ENCODE results near the gene ZNF407. TPM values are rescaled to one million over a fixed set of nuclear protein-coding genes. Genes with fewer than 3 reads are reported as not detected.

ZNF407 gene
- total RNA-seq, 1 donor from 2014 or later, result 27.2 TPM

- DNase-seq (ENCODE audit: low spot score), result no peak
These were observed 412.2 kb downstream of the ZNF407 start for GRCh38 chr18:75009878-75010277.

GRCh38 chr18:75010278-75010677 lies 412.6 kb downstream of the ZNF407 start:
- DNase-seq (ENCODE audit: low spot score), result no peak

GRCh38 chr18:75010689-75011088 lies 413.0 kb downstream of the ZNF407 start:
- no peak for DNase-seq (ENCODE audit: low spot score)

GRCh38 chr18:75016025-75016717 lies 418.5 kb downstream of the ZNF407 start:
- no peak for DNase-seq (ENCODE audit: low spot score)

DNA sequence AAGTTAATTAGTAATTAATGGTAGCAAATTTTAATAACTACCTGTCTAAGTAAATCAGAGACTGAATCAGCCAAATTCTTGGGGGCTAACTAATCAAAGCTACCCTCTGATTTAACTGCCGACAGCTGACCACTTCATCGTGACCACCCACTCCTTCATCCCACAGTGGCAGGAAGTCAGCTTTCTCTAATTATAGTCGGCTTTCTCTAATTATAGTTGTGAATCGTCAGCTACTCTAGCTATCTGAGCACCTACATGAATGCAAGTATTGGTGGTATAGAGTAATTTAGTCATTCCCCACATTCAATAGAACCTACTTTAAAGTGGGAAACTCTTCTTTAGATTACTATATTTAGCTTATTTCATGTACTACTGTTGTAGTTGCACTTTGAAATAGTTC lies 425.8 kb downstream of the ZNF407 start:
- no peak for DNase-seq (ENCODE audit: low spot score)

DNA sequence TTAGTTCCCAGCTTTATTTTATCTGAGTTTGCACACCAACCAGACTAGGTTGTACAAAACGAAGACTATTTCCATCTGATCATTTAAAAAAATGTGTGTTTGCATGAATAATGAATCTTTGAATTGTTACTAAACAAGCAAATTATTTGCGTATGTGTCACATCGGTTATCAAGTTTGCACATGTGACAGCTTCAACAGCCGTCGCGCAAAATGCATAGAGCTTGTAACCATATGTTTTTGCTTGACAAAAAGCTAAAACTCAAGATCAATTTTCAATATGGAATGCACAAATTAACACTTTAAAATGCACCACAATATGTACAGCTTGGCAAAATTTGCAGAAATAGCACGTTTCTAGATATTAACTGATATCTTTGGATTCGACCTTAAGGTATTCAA lies 427.2 kb downstream of the ZNF407 start:
- DNase-seq (ENCODE audit: low spot score), result no peak

DNA sequence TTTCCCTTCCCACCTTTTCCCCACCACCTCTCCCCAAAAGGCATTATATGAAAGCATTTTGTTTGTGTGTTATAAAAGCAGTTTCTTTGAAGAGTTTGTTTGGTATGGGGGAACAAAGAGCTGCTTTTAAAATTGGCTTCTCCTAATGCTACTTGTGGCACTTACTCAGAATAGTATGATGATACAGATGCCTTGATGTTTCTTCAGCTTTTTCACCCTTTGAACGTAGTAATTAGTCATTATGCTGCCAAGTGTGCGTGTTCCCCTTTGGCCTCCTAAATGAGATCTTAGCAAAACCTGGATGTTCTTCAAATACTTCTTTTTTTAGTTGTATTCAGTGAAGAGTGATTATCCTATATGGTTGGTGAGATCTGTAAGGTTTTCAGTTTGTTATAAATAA lies 427.9 kb downstream of the ZNF407 start:
- no peak for DNase-seq (ENCODE audit: low spot score)

DNA sequence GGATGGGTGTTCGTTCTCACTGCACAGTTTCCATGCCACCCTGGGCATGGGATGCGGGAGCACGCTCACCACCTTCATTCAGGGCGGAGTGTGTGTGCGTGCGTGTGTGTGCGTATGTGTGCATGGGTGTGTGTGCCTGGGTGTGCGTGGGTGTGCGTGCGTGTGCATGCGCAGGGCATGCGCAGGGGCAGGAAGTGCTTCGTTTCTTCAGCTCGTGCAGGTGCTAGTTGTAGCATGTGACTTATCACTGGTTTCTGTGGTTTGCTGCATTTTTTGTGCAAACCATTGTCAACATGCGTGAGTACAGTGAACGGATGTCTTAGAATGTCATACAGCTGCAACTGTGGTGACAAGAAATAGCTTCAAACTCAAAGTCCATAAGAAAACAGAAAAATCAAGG lies 431.8 kb downstream of the ZNF407 start:
- DNase-seq (ENCODE audit: low spot score), result no peak

DNA sequence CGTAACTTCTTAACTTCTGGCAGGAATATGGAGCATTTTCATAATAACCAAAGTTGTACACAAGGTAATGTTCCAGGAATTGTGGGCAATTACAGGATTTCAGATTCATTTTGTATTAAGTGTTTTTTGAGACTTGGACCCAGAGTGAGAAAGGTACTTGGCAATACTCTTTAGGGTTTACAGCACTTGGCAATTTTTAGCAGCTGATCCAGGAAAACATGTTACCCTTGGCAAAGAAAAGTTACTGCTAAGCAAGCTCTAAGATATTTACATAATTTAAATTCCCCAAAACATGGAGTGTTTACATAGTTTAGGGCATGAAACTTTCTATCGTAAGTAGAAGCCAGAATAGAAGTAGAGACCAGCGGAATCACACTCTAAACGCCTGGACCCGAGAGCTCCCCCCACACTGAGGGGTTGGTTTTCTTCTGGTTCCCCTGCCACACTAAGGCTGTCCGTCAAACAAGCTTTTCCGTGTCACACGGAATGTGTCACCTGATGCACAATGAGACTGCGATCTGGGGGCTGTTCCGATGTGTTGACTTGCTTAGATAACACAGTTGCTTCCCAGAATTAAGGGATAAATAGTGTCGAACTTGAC lies 434.1 kb downstream of the ZNF407 start:
- no peak for DNase-seq (ENCODE audit: low spot score)

DNA sequence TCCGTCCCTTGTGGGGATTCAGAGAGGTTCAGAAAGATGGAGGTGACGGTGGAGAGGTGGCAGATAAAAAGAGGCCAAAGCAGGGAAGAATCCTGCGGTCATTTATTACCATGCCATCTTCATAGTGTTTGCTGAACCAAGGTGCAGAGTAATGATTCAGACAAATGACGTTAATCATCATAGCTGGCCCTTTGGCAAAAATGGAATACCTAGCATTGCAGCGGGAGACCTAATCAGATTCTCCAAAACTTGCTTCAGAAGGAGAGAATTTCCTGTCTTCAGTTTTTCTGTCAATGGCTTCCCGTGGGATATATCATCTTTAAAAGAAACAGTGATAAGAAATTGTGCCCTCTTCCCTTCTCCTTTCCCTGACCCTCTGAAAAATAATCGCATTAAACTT lies 435.8 kb downstream of the ZNF407 start:
- no peak for DNase-seq (ENCODE audit: low spot score)

DNA sequence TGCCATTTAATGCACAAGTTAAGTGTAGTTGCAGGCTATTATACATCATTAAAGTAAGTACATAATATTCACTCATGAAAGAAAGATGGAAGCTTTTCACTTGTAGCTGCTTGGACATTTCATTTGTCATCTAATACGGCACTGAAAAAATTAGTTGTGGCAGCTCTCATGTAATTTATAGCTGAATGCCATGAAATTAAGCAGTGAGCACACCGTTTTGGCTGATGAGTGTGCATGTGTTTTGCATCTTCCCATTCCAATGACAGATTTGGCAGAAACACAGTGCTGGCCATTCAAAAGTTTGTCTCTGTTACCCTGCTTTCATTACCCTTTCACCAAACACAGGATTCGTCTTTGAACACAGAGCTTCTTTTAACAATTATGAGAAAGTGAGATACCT lies 437.3 kb downstream of the ZNF407 start:
- no peak for DNase-seq (ENCODE audit: low spot score)

DNA sequence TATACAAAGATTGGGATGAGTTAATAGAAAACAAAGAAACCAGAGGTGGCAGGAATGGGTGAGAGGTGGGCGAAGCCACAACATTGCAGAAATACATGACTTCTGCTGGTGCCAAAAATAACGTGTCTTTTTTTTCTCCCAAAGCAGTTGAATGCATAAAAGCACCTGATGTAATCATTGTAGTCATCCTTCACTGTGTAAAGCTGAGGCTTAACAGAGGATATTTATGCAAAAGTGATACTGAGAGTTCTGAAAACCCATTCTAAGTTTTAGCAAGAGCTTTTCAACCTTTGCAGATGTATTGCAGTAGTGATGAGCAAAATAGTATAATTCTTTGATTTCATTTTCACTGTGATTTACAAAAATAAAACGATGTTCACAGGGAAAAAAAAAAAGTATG lies 438.3 kb downstream of the ZNF407 start:
- DNase-seq (ENCODE audit: low spot score), result no peak

GRCh38 chr18:75036917-75037688 lies 439.4 kb downstream of the ZNF407 start:
- DNase-seq (ENCODE audit: low spot score), result no peak

- no peak for DNase-seq (ENCODE audit: low spot score)
These were observed 440.0 kb downstream of the ZNF407 start for GRCh38 chr18:75037689-75037955.

DNA sequence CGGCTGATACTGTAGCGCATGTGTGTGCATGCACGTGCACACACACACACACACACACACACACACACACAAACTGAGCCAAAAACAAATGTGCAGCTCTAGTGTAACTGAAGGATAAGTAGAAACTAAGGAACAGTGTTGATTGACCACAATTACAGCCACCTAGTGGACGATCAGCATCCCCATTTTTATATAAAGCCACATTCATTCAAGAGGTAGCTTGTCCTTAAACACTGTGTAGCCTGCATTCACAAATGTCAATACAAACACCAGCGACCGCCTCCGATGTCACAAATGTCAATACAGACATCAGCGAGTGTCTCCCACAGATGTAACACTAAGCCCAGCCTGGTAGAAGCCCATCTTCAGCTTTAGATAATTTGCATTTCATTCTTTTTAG lies 443.9 kb downstream of the ZNF407 start:
- DNase-seq (ENCODE audit: low spot score), result no peak

GRCh38 chr18:75043478-75043877 lies 445.8 kb downstream of the ZNF407 start:
- DNase-seq (ENCODE audit: low spot score), result no peak

GRCh38 chr18:75044296-75044695 lies 446.6 kb downstream of the ZNF407 start:
- DNase-seq (ENCODE audit: low spot score), result no peak

- DNase-seq (ENCODE audit: low spot score), result no peak
These were observed 447.1 kb downstream of the ZNF407 start for GRCh38 chr18:75044791-75045190.

GRCh38 chr18:75045272-75045671 lies 447.6 kb downstream of the ZNF407 start:
- DNase-seq (ENCODE audit: low spot score), result no peak

GRCh38 chr18:75047240-75047961 lies 449.7 kb downstream of the ZNF407 start:
- DNase-seq (ENCODE audit: low spot score), result no peak

GRCh38 chr18:75048776-75049454 lies 451.2 kb downstream of the ZNF407 start:
- no peak for DNase-seq (ENCODE audit: low spot score)

DNA sequence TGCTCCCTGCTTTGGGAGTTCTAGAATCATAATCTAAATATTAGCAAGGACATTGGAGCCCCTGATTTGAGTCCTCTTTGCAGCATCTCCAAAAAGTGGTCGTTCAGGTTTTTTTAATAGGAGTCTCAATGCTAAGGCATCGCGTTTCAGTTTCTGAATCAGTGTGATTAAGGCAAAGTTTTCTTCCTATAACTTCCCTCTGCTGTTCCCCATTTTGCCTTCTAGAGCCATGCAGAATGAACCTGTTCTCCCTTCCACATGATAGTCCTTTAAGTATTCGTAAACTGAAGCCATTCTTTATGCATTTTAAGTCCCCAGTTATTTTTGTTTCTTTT lies 451.8 kb downstream of the ZNF407 start:
- no peak for DNase-seq (ENCODE audit: low spot score)
